Stimulated activated CD4-positive, alpha-beta T cell treated with anti-CD3 and anti-CD28 coated beads, Interleukin-1b, Interleukin-23, amount 100 ng/mL, for 4 hours (primary cell): ENCODE results near the gene GRIK1.

Source experiments
- DNase-seq, 2 donors: peaks; one replicate each; pipeline ENCODE4 v3.0.0-alpha.2; 2020; ENCODE audit warnings: low read depth in 2 of 2

The GRIK1 gene

DNA sequence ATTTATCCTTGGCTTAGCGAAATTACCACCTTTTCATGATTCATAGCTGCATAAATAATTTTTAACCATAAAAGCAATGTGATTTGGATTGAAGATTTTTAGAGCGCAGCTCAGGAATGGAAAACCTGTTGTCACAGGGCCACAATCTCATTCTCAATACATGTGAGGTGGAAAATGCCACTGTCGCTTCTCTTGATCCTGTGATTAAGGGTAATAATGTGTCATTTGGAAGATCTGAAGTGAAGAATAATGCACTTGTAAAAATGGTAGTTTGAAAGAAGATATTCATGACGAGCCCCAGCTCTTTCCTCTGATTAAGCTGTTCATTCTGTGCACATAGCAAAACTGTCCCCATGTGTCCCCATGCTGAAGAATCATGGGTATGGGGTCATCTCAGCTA is 410.7 kb downstream of the GRIK1 start:
- no peak for DNase-seq

DNA sequence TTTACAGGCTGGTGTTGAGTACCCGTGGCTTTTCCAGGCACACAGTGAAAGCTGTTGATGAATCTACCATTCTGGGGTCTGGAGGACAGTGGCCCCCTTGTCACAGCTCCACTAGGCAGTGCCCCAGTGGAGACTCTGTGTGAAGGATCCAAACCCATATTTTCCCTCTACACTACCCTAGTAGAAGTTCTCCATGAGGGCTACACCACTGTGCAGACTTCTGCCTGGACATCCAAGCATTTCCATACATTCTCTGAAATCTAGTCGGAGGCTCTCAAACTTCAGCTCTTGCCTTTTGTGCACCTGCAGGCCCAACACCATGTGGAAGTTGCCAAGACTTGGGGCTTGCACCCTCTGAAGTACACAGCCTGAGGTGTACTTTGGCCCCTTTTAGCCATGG is 413.3 kb downstream of the GRIK1 start:
- DNase-seq: no peak

DNA sequence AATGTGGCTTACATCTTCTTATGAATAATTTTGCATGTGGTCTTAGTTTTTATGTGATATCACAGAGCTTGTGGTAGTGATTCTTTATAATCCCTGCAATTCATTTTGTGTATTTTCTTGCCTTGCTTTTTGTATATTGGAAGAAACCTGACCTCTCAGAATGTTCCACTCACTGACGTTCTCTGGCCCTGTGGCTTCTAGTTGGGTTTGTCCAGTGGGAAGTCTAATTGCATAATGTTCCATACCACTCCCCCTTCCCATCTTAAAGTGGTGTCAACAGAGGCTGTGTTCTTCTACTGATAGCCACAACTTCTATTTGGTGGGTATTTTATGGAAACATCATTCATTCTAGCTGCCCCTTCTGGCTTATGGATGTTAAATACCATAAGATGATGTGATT is 415.7 kb downstream of the GRIK1 start:
- DNase-seq: no peak

DNA sequence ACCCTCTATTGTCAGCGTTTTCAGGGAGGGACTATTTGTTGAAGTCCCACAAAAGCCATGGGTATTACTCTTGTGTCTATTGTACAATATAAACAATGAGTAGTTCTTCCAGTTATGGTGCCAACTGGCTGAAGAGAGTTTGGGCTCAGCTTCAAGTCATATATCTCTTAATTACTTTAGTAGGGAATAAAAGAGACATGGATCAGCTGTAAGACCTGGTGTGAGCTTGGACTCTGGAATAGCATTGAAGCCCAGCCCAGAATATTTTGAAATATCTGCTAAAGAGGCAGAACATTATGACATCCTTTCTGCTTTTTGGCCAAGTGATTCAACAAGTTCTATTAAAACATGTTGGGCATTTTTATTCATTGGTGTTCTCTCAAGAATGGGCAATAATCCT is 416.1 kb downstream of the GRIK1 start:
- no peak for DNase-seq

DNA sequence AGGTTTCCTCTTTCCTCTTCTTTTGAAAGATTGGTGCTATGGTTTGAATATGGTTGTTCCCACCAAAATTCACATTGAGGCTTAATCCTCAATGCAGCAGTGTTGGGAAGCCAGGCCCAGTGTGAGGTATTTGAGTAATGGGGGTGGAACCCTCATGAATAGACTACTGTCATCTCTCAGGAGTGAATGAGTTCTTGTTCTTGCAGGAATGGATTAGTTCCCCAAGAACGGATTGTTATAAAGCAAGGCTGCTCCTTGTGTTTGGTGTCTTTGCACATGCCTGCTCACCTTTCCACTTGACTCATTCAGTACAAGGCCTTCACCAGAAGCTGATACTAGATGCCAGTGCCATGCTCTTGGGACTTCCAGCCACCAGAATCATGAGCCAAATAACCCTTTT is 417.9 kb downstream of the GRIK1 start:
- DNase-seq: no peak

- DNase-seq: no peak
Observed at GRCh38 chr21:29520171-29520570, 419.6 kb downstream of the GRIK1 start.

DNA sequence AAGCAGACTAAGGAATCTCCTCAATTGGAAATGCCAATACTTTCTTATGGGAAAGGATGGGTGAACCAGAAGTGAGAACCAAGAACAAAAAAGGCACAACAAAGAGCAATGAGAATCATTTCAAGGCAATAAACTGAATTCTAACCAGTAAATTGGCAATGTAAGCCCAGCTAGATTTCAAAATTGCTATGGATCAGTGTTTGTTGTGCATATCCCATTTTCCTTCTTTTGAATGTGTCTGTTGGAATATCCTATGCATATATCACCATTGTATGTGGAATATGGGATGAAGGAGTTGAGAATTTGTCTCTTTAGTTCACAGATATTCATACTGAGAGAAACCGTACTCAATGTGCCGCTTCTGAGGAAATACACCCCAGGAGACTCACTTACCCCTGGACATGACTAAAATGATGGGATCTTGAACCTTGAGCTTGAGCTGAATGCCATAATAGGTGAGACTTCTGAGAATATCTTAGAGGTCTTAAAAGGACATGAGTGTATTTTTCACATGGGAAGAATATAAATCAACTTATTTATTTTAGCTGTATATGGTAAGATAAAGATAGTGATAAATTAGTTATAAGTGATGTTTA is 425.0 kb downstream of the GRIK1 start:
- no peak for DNase-seq

GRCh38 chr21:29513535-29513934 is 426.3 kb downstream of the GRIK1 start:
- DNase-seq: no peak

DNA sequence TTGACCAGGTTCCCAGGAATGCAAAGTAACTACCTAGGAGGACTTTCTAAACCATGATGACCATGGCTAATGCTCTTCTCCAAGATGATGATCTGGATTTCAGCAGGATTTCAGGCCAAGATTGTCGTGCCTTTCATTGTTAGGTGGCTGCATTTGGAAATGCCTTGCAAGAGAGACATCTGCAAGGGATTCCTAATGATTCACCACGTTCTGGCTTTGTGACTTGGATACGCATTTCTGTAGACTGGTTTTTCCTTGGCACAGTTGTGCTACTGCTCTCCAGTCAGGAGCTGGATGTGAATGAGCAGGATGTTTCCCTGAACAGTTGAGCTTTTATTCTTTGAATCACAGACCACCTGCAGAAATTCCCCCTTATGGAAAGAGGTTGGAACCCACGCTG is 428.7 kb downstream of the GRIK1 start:
- DNase-seq: no peak

- no peak for DNase-seq
Observed at GRCh38 chr21:29509121-29509520, 430.7 kb downstream of the GRIK1 start.

DNA sequence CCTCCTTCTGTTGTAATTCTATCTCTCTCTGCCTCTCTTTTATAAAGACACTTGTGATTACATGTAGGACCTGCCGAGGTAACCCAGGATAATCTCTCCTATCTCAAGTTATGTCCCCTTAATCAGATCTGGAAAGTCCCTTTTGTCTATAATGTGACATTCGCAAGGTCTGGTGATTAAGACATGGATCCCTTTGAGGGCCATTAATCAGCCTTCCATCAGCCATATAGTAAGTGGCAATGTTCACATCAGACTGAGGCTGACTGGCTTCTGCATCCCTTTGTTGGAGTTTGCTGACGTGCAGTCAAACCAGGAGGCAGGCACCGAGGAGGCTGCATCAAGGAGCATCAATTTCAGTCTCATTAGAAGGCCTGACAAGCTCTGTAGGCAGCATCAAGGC is 431.5 kb downstream of the GRIK1 start:
- DNase-seq: no peak

DNA sequence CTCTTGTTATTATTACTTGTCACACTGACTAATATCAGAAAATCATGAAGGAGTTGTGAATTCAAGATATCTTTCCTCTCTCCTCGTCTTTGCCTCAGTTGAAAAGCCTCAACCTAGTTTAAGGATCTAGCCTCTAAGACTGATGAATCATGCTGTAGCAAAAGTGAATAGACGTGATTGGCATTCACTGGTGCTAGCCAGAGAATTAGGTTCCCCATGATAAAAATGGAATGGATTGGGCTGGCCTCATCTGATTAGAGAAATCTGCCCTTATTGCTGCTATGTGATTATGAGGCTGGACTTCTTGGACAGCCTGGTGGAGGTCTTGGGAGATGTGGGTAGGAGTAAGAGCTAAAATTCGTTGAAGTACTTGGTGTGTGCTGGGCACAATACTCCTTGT is 432.8 kb downstream of the GRIK1 start:
- DNase-seq: no peak

DNA sequence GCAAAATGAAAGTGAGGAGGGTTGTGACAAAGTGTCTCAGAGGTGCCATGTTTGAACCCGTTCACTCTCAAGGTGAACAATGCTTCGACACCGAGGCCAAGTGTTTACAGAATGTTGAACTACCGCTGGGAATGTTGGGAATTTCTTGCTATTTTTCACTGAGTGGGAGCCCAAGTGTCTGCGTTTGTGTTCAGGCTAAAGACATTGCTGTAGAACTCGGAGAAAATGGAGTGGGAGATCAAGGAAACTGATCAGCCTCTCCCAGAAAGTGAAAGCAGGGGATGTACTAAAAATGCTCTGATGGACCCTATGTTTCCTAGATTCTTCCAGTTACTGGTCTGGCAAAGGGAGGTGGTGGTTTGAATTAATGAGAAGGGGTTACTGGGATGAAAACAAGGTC is 433.6 kb downstream of the GRIK1 start:
- DNase-seq: no peak

GRCh38 chr21:29504751-29505321 is 435.0 kb downstream of the GRIK1 start:
- no peak for DNase-seq

DNA sequence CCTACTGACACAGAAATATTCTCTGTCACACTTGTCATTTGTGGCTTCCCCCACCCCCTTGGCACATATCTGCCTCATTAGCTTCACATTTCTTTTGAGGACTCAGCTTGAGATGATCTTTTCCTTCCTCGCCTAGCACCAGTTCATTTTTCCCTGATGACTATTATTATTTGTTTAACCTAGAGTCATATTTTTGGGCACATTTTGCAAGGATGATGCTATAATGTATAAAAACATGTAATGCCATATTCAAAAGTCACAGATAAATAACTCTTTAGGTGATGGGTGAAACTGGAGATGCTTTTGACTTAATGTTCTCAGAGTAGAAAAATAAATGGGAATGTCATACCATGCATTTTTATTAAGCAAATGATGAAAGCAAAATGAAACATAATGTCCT is 438.3 kb downstream of the GRIK1 start:
- DNase-seq: no peak

- DNase-seq: no peak
Observed at GRCh38 chr21:29499734-29500343, 440.0 kb downstream of the GRIK1 start.

DNA sequence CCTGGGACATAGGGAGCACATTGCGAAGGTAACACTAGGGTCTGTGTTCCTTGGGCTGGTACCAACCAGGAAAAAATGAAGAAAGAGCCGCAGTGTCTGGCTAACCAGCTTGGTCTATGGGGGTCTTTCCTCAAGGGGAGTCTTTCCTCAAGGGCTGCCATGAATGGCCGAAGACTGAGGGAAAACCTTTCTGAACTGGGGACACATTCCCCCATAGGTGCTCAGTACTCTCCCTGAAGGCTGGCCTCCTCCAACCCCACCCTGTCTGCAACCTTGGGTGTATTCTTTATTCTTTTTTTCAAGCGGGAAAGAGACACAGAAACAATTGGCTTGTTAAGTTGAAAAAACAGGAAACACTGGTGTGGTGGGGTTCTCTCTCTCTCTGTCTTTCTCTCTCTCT is 440.6 kb downstream of the GRIK1 start:
- DNase-seq: no peak

- DNase-seq: no peak
Observed at GRCh38 chr21:29496337-29496736, 443.5 kb downstream of the GRIK1 start.

GRCh38 chr21:29490016-29490415 is 449.8 kb downstream of the GRIK1 start:
- no peak for DNase-seq

DNA sequence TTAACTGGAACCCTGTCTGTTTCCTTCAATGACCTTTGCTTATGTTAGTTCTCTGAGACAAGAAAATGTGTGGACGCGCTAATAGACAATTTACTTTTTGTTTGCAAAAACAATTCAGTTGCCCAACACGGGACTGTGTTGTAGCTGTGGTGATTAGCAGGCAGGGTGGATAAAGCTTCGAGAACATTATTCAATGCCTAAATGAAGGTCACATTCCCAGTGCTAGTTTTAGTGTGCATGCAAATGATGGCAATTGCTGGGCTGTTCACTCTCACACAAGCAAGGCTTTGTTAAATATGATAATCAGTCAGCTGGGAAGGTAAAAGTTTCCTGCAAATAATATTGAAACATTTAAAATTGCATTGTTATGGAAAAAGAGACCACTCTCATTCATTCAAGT is 452.6 kb downstream of the GRIK1 start:
- DNase-seq: no peak
